AG04449 (cell line): ENCODE results near the gene AMOTL2.

Experiments used
- CTCF ChIA-PET: fragments of 350-600 bp; formaldehyde crosslinking; extraction: SDS; loops from one replicate; lab custom pipeline; 2021; ENCODE audit warnings: antibody characterized with exemption; lab: Yijun Ruan, JAX
- POLR2A ChIA-PET: fragments of 400-600, 350-600 bp; formaldehyde crosslinking; extraction: SDS; loops from one replicate; lab custom pipeline; 2020; ENCODE audit warnings: antibody characterized with exemption, inconsistent platforms; lab: Yijun Ruan, JAX
- DNase-seq: peaks from one replicate; pipeline ENCODE4 v3.0.0-alpha.2; 2010; ENCODE audit warnings: low read depth, low spot score
- H3K4me3 ChIP-seq: 2 replicates; pipeline ENCODE4 v1.5.1; 2011; ENCODE audit warnings: low read depth, mild to moderate bottlenecking, control low read depth, low read length
- TF ChIP-seq, protein P1 (sequence below): IDR thresholded peaks from one replicate; pipeline ENCODE4 v1.5.1; 2011; ENCODE audit warnings: mild to moderate bottlenecking, moderate library complexity, low read length, control low read depth, inconsistent platforms; ENCODE audit not compliant: insufficient read depth; ENCODE audit errors: missing control alignments

The AMOTL2 gene

DNA sequence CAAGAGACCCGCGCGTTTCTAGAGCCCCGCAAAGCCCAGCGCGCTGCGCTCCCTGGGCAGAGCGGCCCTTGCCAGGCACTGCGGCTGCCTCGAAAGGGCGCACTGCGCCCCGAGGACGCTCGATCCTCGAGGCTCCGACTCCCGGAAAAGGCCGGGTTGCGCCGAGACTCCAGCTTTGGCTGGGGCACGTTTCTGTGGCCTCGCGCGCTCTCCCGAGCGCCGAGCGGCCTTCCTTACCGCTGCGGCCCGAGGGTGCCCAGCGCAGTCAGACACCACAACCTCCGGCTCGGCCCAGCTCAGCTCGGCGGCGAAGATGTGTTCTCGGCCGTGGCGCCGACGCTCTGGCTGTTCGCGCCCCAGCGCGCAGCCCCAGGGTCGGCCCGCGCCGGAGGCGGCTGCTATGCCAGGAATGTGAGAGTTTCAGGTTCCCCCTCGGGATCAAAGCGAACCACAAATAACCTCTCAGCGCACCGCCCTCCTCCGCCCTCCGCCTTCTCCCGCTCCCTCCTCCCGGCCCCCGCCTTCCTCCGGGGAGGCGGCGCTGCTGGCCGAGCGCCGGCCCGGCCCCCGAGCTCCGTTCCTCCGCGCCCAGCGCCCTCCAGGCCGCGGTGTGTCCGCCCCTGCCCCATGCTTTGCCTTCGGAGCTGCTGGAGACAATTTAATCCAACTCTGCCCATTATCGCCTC lies at the start of gene AMOTL2:
AMOTL2 (minus strand) TSS at position 343 of the 686 bp plus-strand sequence. CDS start 3,014 bp downstream, outside the sequence.
- ChIA-PET POLR2A (interaction anchor here (0.5 to 13.6 kb wide), 23 partner anchors 8 to 113 kb away, joined by 3 to 172 read pairs (median 7); partner anchors contain the start of genes ANAPC13 and CEP63), CTCF (interaction anchor here (0.9 to 6.8 kb wide), 8 partner anchors 10 to 101 kb away, joined by 3 to 52 read pairs (median 4); no protein-coding TSS in a partner anchor)
- peak within 1 kb of the TSS; percentile 99 for H3K4me3 ChIP-seq
- DNase-seq = peak; percentile 82
- TF ChIP-seq, protein P1, sequence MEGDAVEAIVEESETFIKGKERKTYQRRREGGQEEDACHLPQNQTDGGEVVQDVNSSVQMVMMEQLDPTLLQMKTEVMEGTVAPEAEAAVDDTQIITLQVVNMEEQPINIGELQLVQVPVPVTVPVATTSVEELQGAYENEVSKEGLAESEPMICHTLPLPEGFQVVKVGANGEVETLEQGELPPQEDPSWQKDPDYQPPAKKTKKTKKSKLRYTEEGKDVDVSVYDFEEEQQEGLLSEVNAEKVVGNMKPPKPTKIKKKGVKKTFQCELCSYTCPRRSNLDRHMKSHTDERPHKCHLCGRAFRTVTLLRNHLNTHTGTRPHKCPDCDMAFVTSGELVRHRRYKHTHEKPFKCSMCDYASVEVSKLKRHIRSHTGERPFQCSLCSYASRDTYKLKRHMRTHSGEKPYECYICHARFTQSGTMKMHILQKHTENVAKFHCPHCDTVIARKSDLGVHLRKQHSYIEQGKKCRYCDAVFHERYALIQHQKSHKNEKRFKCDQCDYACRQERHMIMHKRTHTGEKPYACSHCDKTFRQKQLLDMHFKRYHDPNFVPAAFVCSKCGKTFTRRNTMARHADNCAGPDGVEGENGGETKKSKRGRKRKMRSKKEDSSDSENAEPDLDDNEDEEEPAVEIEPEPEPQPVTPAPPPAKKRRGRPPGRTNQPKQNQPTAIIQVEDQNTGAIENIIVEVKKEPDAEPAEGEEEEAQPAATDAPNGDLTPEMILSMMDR = no peak

DNA sequence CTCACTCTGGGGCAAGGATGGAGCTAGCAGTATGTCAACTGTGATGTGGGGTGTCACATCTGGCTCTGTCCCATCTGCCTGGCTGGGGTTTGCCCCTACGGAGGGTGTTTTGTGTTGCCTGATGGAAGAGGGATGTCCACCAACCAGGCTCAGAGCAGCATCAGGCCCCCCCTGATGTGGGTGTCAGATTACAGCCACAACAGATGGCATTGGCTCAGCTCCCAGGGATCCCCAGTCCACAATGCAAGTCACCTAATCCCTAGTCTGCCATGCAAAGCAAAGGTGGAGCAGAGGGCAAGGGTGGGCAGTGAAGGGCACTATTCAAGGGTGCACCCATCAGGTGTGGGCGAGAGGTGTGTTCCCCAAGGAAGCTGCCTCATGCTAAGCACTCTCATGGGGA lies 48.9 kb upstream of the AMOTL2 start:
- CTCF ChIA-PET = interaction anchor here (1.0 kb wide), 1 partner anchor 11 kb away, joined by 4 read pairs; no protein-coding TSS in a partner anchor
- no peak for DNase-seq
- H3K4me3 ChIP-seq = no peak overlapping the region
- TF ChIP-seq, protein P1 = no peak
- POLR2A ChIA-PET = no interaction called here

DNA sequence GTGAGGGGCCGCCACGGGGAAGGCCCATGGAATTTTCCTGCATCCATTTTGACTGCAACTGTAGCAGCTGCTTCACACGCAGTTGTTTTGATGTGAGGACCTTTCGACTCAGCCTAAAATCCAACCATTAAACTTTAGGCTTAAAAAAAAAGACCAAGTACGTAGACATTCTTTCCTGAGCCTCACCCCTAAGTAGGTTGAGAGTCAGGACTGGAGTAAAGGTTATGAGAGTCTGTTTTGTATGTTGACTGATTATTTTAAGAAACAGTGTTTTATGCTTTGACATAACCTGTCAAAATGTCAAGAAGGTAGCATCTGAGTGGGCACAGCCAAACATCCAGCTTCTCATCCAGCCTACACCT lies 45.7 kb upstream of the AMOTL2 start:
- DNase-seq = no peak
- TF ChIP-seq, protein P1 = no peak
- CTCF ChIA-PET = no interaction called here
- H3K4me3 ChIP-seq = no peak overlapping the region
- POLR2A ChIA-PET = no interaction called here

DNA sequence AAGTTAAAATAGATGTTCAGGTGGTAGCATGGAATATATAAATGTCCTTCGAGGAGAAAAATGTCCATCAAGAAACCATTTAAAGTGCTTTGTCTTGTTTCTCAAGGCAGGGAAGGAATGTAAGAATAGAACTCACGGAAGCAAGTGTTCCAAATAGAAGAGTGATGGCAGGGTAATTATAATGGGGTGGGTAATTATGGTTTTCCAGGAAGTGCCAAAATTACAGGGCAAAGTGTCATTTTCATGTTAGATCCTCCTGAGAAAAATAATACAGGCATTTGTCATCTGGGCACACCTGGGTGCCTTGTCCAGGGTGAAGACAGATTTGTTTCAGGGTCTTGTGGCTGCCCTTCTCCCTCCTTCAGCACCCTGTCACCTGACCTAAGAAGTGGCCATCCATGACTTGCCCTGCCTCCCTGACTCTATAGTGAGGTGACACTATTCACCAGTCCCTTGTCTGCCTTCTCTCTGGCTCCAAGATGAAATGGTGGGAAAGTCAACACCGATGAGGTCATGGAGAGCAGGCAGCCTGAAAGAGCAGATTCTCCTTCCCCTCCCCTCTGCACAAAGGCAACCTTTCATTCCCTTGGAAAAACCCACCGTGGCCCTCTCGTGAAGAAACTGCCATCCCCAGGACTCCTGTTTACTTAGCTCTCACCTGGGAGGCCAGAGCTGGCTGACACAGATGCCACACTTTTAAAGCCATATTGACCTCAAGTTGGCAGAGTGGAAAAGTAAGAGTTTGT lies 45.1 kb upstream of the AMOTL2 start:
- no peak overlapping the region for H3K4me3 ChIP-seq
- POLR2A ChIA-PET = no interaction called here
- CTCF ChIA-PET = no interaction called here
- TF ChIP-seq, protein P1 = no peak
- DNase-seq = no peak

DNA sequence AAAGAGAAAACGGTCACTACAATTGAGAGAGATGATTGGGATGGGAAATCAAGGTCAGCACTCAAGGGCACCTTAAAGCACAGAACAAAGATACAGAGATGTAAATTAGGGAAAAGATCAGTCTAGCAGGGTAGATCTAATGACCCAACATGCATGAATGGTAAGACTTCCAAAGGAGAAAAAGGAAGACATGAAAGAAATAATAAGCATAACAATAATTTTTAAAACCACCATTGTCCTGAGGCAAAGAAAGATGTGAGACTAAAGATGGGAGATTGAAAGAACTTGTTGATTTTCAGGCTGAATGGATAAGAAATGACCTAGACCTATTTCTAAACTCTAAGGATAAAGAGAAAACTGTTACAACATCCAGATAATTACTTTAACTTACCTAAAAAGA lies 34.8 kb upstream of the AMOTL2 start:
- no peak for DNase-seq
- TF ChIP-seq, protein P1 = no peak
- POLR2A ChIA-PET = no interaction called here
- CTCF ChIA-PET = no interaction called here
- no peak overlapping the region for H3K4me3 ChIP-seq

DNA sequence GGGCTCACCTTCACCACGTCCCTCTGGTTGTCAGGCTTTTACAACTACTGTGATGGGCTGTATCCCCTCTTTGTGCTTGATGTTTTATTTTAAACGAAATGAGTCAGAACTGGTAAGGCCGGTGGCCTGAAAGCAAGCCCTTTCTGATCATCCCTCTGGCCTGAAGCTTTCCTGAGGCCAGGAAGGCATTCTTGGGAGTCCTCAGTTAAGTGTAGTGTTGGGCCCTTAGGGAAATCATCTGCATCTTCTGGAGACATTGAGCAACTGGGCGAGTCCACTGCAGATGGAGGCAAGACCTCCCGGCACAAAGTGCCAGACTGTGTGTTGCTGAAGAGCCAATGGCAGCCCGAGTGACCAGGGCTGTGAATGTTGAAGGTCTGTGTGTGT lies 33.0 kb upstream of the AMOTL2 start:
- CTCF ChIA-PET = no interaction called here
- TF ChIP-seq, protein P1 = no peak
- POLR2A ChIA-PET = interaction anchor here (1.4 kb wide), 1 partner anchor 33 kb away, joined by 4 read pairs; the partner anchor contains the start of gene AMOTL2
- no peak overlapping the region for H3K4me3 ChIP-seq
- DNase-seq = no peak
